ENCODE measurements around the gene PDE11A. TPM values are rescaled to one million over a fixed set of nuclear protein-coding genes. Genes with fewer than 3 reads are reported as not detected.
A peak's percentile ranks its signal among the peaks of the same experiment; 100 is the strongest.
"Not testable (repeated sequence)": the region's sequence is repeated elsewhere in the genome, so short reads cannot be mapped to it uniquely, and the experiment has no call there.

Gene PDE11A
- 1 to 10 TPM; 5.5 to 7.6 (median 6.9) TPM for polyA plus RNA-seq (ENCODE audit: insufficient read length in 3 of 3)

GRCh38 chr2:178072383-178073301, at the start of gene PDE11A:
TSS of gene PDE11A (minus strand) at chr2:178072777. CDS start at chr2:178072437, 340 bp downstream.
- peak; percentile 18 to 64 (median 45) for DNase-seq (ENCODE audit: low read depth in 3 of 3, low spot score in 2 of 3)

GRCh38 chr2:178119179-178119922, 46.8 kb upstream of the PDE11A start:
- DNase-seq (ENCODE audit: low read depth in 3 of 3, low spot score in 2 of 3) = no peak

- no peak for DNase-seq (ENCODE audit: low read depth in 3 of 3, low spot score in 2 of 3)
Observed at GRCh38 chr2:178117725-178118124, 45.1 kb upstream of the PDE11A start.

GRCh38 chr2:178115271-178115670, 42.7 kb upstream of the PDE11A start:
- DNase-seq (ENCODE audit: low read depth in 3 of 3, low spot score in 2 of 3) = no peak

GRCh38 chr2:178114462-178114861, 41.9 kb upstream of the PDE11A start:
- DNase-seq (ENCODE audit: low read depth in 3 of 3, low spot score in 2 of 3) = no peak

- peak; percentile 66 to 74 (median 67) for DNase-seq (ENCODE audit: low read depth in 3 of 3, low spot score in 2 of 3)
Observed at GRCh38 chr2:178112202-178113152, 39.9 kb upstream of the PDE11A start, which contains the start of gene RBM45. TSS of gene RBM45 (plus strand) at chr2:178112437. CDS start at chr2:178112547, 110 bp downstream.

- DNase-seq (ENCODE audit: low read depth in 3 of 3, low spot score in 2 of 3) = no peak
Observed at GRCh38 chr2:178111743-178112142, 39.2 kb upstream of the PDE11A start.

- no peak for DNase-seq (ENCODE audit: low read depth in 3 of 3, low spot score in 2 of 3)
Observed at GRCh38 chr2:178110681-178111080, 38.1 kb upstream of the PDE11A start.

- peak in 1 of 3 donors; percentile 10 for DNase-seq (ENCODE audit: low read depth in 3 of 3, low spot score in 2 of 3)
Observed at GRCh38 chr2:178109813-178110212, 37.2 kb upstream of the PDE11A start.

- no peak for DNase-seq (ENCODE audit: low read depth in 3 of 3, low spot score in 2 of 3)
Observed at GRCh38 chr2:178108176-178108575, 35.6 kb upstream of the PDE11A start.

GRCh38 chr2:178106053-178106452, 33.5 kb upstream of the PDE11A start:
- no peak for DNase-seq (ENCODE audit: low read depth in 3 of 3, low spot score in 2 of 3)

GRCh38 chr2:178105566-178105965, 33.0 kb upstream of the PDE11A start:
- DNase-seq (ENCODE audit: low read depth in 3 of 3, low spot score in 2 of 3) = no peak

GRCh38 chr2:178101321-178102079, 28.9 kb upstream of the PDE11A start:
- no peak for DNase-seq (ENCODE audit: low read depth in 3 of 3, low spot score in 2 of 3)

- DNase-seq (ENCODE audit: low read depth in 3 of 3, low spot score in 2 of 3) = no peak
Observed at GRCh38 chr2:178093471-178093870, 20.9 kb upstream of the PDE11A start.

GRCh38 chr2:178088774-178089270, 16.2 kb upstream of the PDE11A start:
- DNase-seq (ENCODE audit: low read depth in 3 of 3, low spot score in 2 of 3) = no peak

- DNase-seq (ENCODE audit: low read depth in 3 of 3, low spot score in 2 of 3) = no peak
Observed at GRCh38 chr2:178084273-178084672, 11.7 kb upstream of the PDE11A start.

GRCh38 chr2:178082408-178083045, 9.9 kb upstream of the PDE11A start:
- DNase-seq (ENCODE audit: low read depth in 3 of 3, low spot score in 2 of 3) = no peak

GRCh38 chr2:178079279-178079678, 6.7 kb upstream of the PDE11A start:
- not testable (repeated sequence) for DNase-seq (ENCODE audit: low read depth in 3 of 3, low spot score in 2 of 3)

- DNase-seq (ENCODE audit: low read depth in 3 of 3, low spot score in 2 of 3) = no peak
Observed at GRCh38 chr2:178076130-178076529, 3.6 kb upstream of the PDE11A start.
